ENCODE measurements around the gene INSIG2. TPM values are rescaled to one million over a fixed set of nuclear protein-coding genes. Genes with fewer than 3 reads are reported as not detected.
"Not testable (repeated sequence)": the region's sequence is repeated elsewhere in the genome, so short reads cannot be mapped to it uniquely, and the experiment has no call there.

Gene INSIG2
- total RNA-seq, 2 experiments from 2014 or later, result 21.7 to 22.2 TPM

DNA sequence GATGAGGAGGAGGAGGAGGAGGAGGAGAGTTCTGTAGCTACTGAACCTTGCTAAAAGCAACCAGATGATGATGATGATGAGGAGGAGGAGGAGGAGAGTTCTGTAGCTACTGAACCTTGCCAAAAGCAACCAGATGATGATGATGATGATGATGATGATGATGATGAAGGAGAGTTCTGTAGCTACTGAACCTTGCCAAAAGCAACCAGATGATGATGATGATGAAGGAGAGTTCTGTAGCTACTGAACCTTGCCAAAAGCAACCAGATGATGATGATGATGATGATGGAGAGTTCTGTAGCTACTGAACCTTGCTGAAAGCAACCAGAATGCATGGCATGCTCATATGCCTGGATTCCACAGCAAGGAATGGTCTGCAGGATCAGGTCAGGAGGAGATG lies 5.8 kb downstream of the INSIG2 start:
- not testable (repeated sequence) for H3K27ac Mint-ChIP-seq

DNA sequence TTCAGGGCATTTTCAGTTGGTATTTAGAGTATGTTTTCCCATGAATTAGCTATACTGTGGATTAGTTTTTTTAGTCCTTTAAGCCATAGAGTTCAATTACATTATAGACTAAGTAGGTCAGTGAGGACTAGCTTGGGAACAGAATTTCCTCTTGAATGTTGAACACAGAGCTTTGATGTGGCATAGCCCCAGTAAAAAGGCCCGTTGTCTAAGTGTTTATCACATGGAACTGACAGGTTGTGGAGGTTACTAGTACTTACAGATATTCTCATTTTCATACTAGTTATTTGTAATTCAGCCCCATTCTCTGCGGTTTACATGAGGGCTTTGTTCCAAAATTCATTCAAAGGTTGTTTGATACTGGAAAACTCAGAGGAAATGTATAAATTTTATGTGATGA lies 6.2 kb downstream of the INSIG2 start:
- Mint-ChIP-seq H3K36me3 (peaks cover 23% of the 10 kb centered on the region), H3K4me1 (peaks cover 44% of the 10 kb centered on the region), H3K9me3 (ENCODE audit: low read depth) (no peaks in the 10 kb centered on the region), H3K27me3 (no peaks in the 10 kb centered on the region), H3K4me3 (no peak overlapping the region), H3K27ac (no peak overlapping the region)
- DNase-seq (no peak), ATAC-seq (no peak)
- CTCF ChIA-PET, result no interaction called here

More for the DNA sequence above, 5.8 kb downstream of the INSIG2 start:
- H3K9me3 Mint-ChIP-seq (ENCODE audit: low read depth); H3K27me3 Mint-ChIP-seq; H3K4me3 Mint-ChIP-seq; DNase-seq; ATAC-seq; CTCF ChIA-PET: not testable (repeated sequence)
- Mint-ChIP-seq H3K4me1 (peaks cover 45% of the 10 kb centered on the region), H3K36me3 (peaks cover 23% of the 10 kb centered on the region)

DNA sequence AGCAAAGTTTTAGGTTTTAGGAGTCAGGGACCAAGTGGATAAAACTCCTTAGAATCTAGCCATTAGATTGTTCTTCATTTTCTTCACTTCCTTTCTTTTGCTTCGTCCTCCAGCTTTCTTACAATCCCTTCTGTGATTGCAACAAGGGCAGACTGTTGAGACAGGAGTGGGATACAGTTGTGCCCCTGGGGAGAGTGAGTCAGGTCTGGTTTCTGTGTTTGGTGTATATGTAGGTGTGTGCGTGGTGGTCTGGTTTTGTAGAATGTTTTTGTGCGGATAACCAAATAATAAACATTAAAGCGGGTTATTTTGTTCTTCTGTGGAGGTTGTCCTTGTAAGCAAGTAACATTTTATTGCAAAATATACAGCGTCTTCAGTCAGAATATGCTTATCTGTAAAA lies 7.3 kb downstream of the INSIG2 start:
- peaks cover 36% of the 10 kb centered on the region for H3K4me1 Mint-ChIP-seq
- DNase-seq, result no peak
- H3K27ac Mint-ChIP-seq, result no peak overlapping the region
- H3K36me3 Mint-ChIP-seq, result peaks cover 31% of the 10 kb centered on the region
- CTCF ChIA-PET, result no interaction called here
- ATAC-seq, result no peak
- H3K9me3 Mint-ChIP-seq (ENCODE audit: low read depth), result no peaks in the 10 kb centered on the region
- H3K27me3 Mint-ChIP-seq, result no peaks in the 10 kb centered on the region
- no peak overlapping the region for H3K4me3 Mint-ChIP-seq

DNA sequence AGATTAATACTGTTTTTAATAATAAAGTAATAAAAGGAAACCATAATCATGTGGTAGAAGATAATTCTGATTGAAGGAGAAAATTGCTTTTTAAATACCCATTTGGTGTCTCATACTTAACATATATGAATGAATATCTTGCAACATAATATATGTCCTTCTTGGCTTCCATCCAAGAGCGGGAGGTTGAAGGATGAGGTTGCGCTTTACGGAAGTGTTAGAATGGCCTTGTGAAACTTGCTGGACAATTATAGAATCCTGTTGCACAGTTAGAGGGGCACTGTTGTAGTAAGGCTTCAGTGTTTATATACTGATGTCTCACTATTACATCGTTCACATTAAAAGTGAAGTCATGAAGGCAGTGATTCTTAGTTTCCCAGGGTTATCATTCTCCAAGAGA lies 9.4 kb downstream of the INSIG2 start:
- Mint-ChIP-seq H3K27me3 (no peaks in the 10 kb centered on the region), H3K4me1 (peaks cover 32% of the 10 kb centered on the region), H3K9me3 (ENCODE audit: low read depth) (no peaks in the 10 kb centered on the region), H3K36me3 (peaks cover 41% of the 10 kb centered on the region), H3K27ac (no peak overlapping the region), H3K4me3 (no peak overlapping the region)
- no peak for DNase-seq
- ATAC-seq, result no peak
- CTCF ChIA-PET, result no interaction called here

DNA sequence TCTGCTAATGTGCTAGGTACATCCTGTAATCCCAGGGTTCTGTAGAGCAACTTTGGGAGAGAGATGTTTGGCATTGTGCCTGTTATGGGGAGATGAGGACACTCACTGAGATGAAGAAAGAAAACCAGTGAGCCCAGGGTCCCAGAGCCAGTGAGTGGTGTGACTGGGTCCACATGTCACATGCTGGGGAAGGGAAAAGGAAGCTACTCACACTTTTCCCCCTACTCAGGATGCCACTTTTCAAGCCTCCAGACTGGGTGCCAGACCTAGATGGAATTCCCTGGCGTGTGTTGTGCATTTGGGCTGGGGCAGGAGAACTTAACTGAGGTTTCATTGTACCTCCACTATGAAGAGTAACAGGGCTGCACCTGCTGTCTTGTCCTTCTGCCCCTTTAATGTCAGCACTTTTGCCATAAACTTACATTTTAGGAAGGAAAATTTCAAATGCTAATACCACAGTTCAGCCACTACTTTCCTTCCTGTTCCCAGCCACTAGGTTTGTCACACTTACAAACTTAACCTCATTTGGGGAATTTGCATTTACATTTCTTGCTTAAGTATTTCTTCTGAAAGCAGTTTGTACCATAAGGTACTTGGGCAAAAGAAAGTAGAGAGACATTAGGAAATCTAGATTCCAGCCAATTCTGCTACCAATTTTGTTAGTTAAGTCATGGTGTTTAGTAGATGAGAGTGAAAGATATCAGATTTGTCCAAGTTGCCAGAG lies 10.2 kb downstream of the INSIG2 start:
- Mint-ChIP-seq H3K27me3 (no peaks in the 10 kb centered on the region), H3K4me1 (peaks cover 35% of the 10 kb centered on the region), H3K36me3 (peaks cover 45% of the 10 kb centered on the region), H3K27ac (no peak overlapping the region), H3K4me3 (no peak overlapping the region), H3K9me3 (ENCODE audit: low read depth) (no peaks in the 10 kb centered on the region)
- ATAC-seq, result no peak
- CTCF ChIA-PET, result no interaction called here
- DNase-seq, result no peak

DNA sequence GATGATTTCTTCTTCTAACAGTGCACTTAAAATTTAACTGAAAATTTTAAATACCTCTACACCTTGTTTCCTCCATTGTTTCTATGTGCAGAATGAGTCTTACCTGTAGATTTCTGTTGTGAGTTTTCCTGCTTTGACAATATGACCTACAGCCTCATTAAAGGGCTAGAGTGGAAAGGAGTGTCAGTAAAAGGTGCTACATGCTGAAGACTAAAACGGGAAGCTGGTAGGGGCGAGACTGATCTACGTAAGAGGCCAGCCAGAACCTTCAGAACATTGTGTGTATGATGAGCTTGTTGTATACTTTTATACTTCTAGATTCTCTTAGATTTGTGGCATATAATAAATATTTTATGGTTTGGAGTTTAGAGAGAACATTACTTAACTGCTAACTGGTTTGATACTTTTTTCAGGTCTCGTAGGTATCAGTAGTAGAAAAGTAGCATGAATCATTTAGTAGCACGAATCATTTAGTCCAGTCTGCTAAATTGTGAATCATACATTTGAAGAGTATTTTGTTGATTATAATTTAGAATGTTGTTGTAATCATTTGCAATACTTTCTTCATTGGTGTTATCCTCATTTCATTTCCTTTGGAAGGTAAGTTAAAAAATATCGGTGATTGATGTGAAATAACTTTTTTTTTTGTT lies 14.3 kb downstream of the INSIG2 start:
- Mint-ChIP-seq H3K36me3 (peaks cover 61% of the 10 kb centered on the region), H3K9me3 (ENCODE audit: low read depth) (no peaks in the 10 kb centered on the region), H3K4me3 (no peak overlapping the region), H3K27me3 (no peaks in the 10 kb centered on the region), H3K27ac (no peak overlapping the region), H3K4me1 (peaks cover 39% of the 10 kb centered on the region)
- DNase-seq (no peak), ATAC-seq (no peak)
- CTCF ChIA-PET, result interaction anchor here (1.8 kb wide), 1 partner anchor 14 kb away, joined by 5 read pairs; the partner anchor contains the start of gene INSIG2

DNA sequence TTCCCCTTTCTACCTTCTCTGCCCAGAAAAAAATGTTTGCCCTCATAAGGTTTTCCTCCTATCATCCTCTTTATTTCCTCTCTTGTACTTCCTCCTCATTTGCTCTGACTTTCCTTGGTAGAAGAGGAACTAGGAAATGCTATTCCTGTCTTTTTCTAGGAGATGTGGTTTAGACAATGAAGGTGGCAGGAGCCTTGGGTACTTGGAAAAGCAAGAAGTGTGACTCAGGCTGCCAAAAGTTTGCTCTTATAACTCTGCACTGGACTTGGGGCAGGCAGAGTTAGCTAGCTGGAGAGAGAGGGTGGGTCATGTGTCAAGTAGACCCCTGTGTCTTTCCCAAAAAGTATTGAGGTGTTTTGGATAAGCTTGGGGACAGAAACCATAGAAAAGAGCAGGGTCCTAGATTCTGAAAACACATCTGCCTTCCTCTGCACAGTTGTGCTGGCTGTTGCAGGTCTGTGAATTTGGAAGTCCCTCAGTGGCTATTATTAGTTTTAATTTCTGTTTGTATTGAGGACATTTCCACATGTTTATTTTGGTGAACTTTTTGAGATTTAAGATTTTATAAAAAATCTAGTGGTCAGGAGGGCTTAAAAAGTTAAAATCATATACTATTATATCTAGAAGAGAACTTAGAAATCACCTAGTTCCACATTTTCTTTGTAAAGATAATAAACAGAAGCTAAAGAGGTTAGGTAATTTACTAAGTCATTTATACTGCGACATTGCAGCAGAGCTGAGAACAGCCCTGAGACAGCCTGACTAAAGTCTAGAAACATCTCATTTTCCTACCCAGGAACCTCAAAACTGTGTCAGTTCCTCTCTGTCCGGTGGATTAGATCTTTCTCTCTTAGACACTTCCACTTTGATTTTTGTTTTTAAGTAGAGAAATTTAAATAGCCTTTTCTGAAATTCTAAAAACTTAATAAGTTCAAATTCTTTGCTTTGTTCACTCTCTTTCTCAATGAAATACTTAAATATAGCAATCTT lies 16.0 kb downstream of the INSIG2 start:
- ATAC-seq (peak; percentile 51), DNase-seq (no peak)
- CTCF ChIA-PET, result interaction anchor here (1.1 kb wide), 1 partner anchor 15 kb away, joined by 4 read pairs; the partner anchor contains the start of gene INSIG2
- no peaks in the 10 kb centered on the region for H3K9me3 Mint-ChIP-seq (ENCODE audit: low read depth)
- peaks cover 25% of the 10 kb centered on the region for H3K4me1 Mint-ChIP-seq
- peak overlapping the region; percentile 2 for H3K27ac Mint-ChIP-seq
- peaks cover 67% of the 10 kb centered on the region for H3K36me3 Mint-ChIP-seq
- no peak overlapping the region for H3K4me3 Mint-ChIP-seq
- H3K27me3 Mint-ChIP-seq, result no peaks in the 10 kb centered on the region

DNA sequence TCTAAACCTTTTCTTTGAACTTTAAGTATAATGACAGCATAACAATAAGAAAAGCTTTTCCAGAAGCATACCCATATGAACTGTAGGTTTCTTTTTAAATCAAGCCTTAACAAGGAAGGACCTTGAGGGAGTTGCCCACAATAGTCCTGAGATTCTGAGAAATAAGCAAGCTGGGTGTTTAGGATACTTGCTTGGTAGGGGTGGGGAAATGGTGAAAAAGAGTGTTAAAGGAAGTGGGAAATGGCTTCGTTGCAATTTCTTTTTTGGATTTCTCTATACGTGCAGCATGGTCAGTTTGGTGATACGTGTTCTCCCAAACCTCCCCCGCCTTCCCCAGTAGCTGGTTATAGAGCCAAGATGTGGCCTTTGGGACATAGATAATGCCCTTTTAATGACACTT lies 17.2 kb downstream of the INSIG2 start:
- ATAC-seq, result no peak
- no peak for DNase-seq
- no peaks in the 10 kb centered on the region for H3K27me3 Mint-ChIP-seq
- CTCF ChIA-PET, result interaction anchor here (1.3 kb wide), 1 partner anchor 102 kb away, joined by 3 read pairs; no protein-coding TSS in a partner anchor
- peaks cover 68% of the 10 kb centered on the region for H3K36me3 Mint-ChIP-seq
- no peak overlapping the region for H3K27ac Mint-ChIP-seq
- no peak overlapping the region for H3K4me3 Mint-ChIP-seq
- peaks cover 25% of the 10 kb centered on the region for H3K4me1 Mint-ChIP-seq
- no peaks in the 10 kb centered on the region for H3K9me3 Mint-ChIP-seq (ENCODE audit: low read depth)

DNA sequence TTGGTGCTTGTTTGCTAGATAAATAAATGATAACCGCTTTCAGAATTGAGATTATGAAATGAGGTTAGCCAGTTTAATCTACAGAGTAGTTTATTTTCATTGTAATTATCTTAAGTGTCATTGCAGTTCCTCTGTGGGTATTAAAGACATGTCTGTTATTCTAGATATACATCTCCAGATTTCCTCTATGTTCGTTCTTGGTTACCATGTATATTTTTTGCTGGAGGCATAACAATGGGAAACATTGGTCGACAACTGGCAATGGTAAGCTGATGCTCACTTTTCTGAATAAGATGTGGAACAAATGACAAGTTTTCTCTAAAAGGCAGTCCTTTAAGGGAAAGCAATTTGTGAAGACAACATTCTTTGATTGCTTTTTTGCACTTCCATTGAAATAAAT lies 18.7 kb downstream of the INSIG2 start:
- CTCF ChIA-PET, result interaction anchor here (1.3 kb wide), 1 partner anchor 104 kb away, joined by 3 read pairs; no protein-coding TSS in a partner anchor
- ATAC-seq (no peak), DNase-seq (no peak)
- H3K9me3 Mint-ChIP-seq (ENCODE audit: low read depth), result no peaks in the 10 kb centered on the region
- no peak overlapping the region for H3K4me3 Mint-ChIP-seq
- no peak overlapping the region for H3K27ac Mint-ChIP-seq
- peaks cover 65% of the 10 kb centered on the region for H3K36me3 Mint-ChIP-seq
- no peaks in the 10 kb centered on the region for H3K27me3 Mint-ChIP-seq
- peaks cover 23% of the 10 kb centered on the region for H3K4me1 Mint-ChIP-seq

DNA sequence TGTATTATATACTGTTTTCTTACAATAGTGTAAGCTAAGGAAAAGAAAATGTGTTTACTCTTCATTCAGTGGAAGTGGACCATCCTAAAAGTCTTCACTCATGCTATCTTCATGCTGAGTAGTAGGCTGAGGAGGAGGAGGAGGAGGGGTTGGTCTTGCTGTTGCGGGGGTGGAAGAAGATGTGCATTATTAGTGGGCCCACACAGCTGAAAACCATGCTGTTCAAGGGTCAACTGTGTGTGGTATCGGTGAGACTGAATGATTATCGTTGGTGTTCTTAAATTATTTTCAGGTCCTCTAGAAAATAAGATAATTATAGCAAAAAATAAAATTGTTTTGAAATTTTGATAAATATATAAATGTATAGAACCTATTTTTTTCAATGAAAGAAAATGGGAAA lies 22.0 kb downstream of the INSIG2 start:
- Mint-ChIP-seq H3K36me3 (peaks cover 55% of the 10 kb centered on the region), H3K4me3 (no peak overlapping the region), H3K27me3 (no peaks in the 10 kb centered on the region), H3K9me3 (ENCODE audit: low read depth) (no peaks in the 10 kb centered on the region), H3K4me1 (peaks cover 11% of the 10 kb centered on the region), H3K27ac (no peak overlapping the region)
- DNase-seq (no peak), ATAC-seq (no peak)
- CTCF ChIA-PET, result no interaction called here

DNA sequence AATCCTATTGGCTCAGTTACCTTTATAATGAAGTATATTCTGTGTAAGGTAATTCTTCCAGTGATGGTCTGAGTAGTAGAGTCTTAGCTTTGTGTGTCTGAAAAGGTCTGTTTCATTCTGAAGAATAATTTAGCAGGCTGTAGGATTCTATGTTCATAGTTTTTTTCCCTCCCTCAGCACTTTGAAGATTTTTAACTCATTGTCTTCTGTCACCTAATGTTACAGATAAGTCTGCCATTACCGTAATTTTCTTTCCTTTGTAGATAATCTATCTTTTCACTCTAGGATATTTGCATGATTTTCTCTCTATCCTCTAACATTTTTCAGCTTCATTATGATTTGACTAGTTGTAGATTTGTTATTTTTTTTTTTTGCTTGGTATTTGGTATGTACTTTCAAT lies 22.7 kb downstream of the INSIG2 start:
- DNase-seq, result no peak
- no peaks in the 10 kb centered on the region for H3K27me3 Mint-ChIP-seq
- CTCF ChIA-PET, result no interaction called here
- no peak for ATAC-seq
- peaks cover 48% of the 10 kb centered on the region for H3K36me3 Mint-ChIP-seq
- H3K4me1 Mint-ChIP-seq, result peaks cover 7% of the 10 kb centered on the region
- no peak overlapping the region for H3K27ac Mint-ChIP-seq
- H3K9me3 Mint-ChIP-seq (ENCODE audit: low read depth), result no peaks in the 10 kb centered on the region
- no peak overlapping the region for H3K4me3 Mint-ChIP-seq

DNA sequence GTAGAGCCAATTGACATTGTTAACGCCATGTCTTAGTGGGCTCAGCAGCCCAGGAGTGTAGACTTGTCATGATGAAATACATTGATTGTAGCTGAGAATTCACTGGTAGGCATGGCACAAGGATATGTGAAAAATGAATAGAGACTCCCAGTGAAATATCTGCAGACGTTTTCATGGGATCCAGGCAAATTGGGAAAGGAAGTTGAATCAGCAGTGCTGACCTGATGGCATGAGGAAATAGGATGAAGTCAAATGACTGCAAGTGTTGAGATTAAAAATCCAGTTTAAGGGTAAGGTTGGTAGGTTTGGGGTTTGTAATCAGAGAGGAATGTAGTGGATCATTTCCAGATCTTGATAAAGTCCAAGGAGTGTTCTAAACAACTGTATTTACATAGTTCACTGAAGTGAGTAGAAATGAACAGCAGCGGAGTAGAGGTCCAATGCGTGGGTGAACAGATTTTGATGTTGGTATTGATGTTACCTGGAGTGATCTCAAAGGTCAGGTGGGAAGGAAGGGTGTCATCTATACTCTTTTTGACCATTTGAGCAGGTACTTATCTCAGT lies 24.6 kb downstream of the INSIG2 start:
- Mint-ChIP-seq H3K27me3 (no peaks in the 10 kb centered on the region), H3K9me3 (ENCODE audit: low read depth) (no peaks in the 10 kb centered on the region), H3K27ac (no peak overlapping the region), H3K4me3 (no peak overlapping the region), H3K36me3 (peaks cover 33% of the 10 kb centered on the region), H3K4me1 (peaks cover 7% of the 10 kb centered on the region)
- no peak for DNase-seq
- ATAC-seq, result no peak
- CTCF ChIA-PET, result no interaction called here

DNA sequence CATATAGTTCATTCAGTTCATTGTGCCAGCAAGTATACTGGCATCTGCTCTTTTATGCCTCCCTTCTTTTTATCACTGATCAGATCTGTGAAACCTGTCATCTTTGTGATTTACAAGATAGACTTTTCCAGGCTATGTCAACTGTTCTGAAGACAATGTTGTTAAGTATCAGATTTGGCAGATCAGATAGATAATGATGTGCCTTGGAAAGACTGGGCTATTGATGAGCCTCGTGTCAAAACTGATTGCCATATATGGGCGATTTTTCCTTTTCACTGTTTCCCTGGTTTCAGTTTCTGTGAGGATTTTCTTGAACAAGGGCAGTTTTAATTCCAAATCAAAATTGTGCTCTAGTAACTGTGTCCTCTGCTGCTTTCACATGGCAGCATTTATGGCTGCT lies 26.6 kb downstream of the INSIG2 start:
- DNase-seq, result no peak
- H3K27ac Mint-ChIP-seq, result no peak overlapping the region
- no peak for ATAC-seq
- peaks cover 7% of the 10 kb centered on the region for H3K4me1 Mint-ChIP-seq
- H3K36me3 Mint-ChIP-seq, result peaks cover 19% of the 10 kb centered on the region
- H3K9me3 Mint-ChIP-seq (ENCODE audit: low read depth), result no peaks in the 10 kb centered on the region
- no peak overlapping the region for H3K4me3 Mint-ChIP-seq
- H3K27me3 Mint-ChIP-seq, result no peaks in the 10 kb centered on the region
- CTCF ChIA-PET, result no interaction called here

Measured in activated CD8-positive, alpha-beta memory T cell treated with anti-CD3 and anti-CD28 coated beads, Interleukin-2, amount 10 ng/mL, durations not matched to agents 7 days and 5 days (primary cell).